ENCODE data around the gene PANX2. TPM values are rescaled to one million over a fixed set of nuclear protein-coding genes. Genes with fewer than 3 reads are reported as not detected.

The PANX2 gene
- total and polyA plus RNA-seq, 9 of the 15 experiments (the other 6 are each of a cell fraction or from before 2014, with no cell fraction given), result 0.01 to 3.9 (median 0.67) TPM; not detected in 1

- TF ChIP-seq GTF2A2 (tag; IDR thresholded peaks at IDR 0.05), result no peak
- TF ChIP-seq RBM34 (IDR thresholded peaks at IDR 0.05; ENCODE audit: borderline replicate concordance, insufficient read depth, low read length), result no peak
- no peak for TF ChIP-seq ZBTB9 (CRISPR knock-in tag; IDR thresholded peaks at IDR 0.05)
- no peak; the same call in 1 of the 2 replicates for TF ChIP-seq ATF7 (IDR thresholded peaks at IDR 0.05)
- no peak for TF ChIP-seq ZBTB34 (CRISPR knock-in tag; IDR thresholded peaks at IDR 0.05)
- TF ChIP-seq ZNF655 (CRISPR knock-in tag; IDR thresholded peaks at IDR 0.05), result no peak
- TF ChIP-seq ARHGAP35 (IDR thresholded peaks at IDR 0.05; ENCODE audit: partially characterized antibody), result peak; percentile 81
- TF ChIP-seq ZNF133 (CRISPR knock-in tag; IDR thresholded peaks at IDR 0.05), result no peak
- TF ChIP-seq BRD4 (IDR thresholded peaks at IDR 0.05), result no peak
- no peak for TF ChIP-seq NFRKB (IDR thresholded peaks at IDR 0.05; ENCODE audit: low read depth)
- no peak for TF ChIP-seq RHOXF2B (CRISPR knock-in tag; conservative IDR thresholded peaks at IDR 0.05)
- TF ChIP-seq ZC3H8 (IDR thresholded peaks at IDR 0.05), result no peak
- no peak for TF ChIP-seq HDAC6 (IDR thresholded peaks at IDR 0.05; ENCODE audit: low read depth, low read length)
- no peak for TF ChIP-seq CBX5 (IDR thresholded peaks at IDR 0.05; ENCODE audit: borderline replicate concordance, low read depth)
- TF ChIP-seq ESRRA (IDR thresholded peaks at IDR 0.05; ENCODE audit: borderline replicate concordance, low read depth), result no peak
- no peak for TF ChIP-seq U2AF2 (optimal IDR thresholded peaks at IDR 0.05; ENCODE audit: low read depth, low read length)
- no peak for TF ChIP-seq POLR2AphosphoS5 (IDR thresholded peaks at IDR 0.05; ENCODE audit: control insufficient read depth, insufficient read depth, low read depth, low read length)
- no peak for TF ChIP-seq NUFIP1 (IDR thresholded peaks at IDR 0.05; ENCODE audit: partially characterized antibody)
- no peak for TF ChIP-seq ZNF395 (CRISPR knock-in tag; IDR thresholded peaks at IDR 0.05)
- TF ChIP-seq EP300 (IDR thresholded peaks at IDR 0.05; ENCODE audit: low read length), result peak; percentile 38; the same call in 1 of the 2 replicates
- TF ChIP-seq ARID1B (IDR thresholded peaks at IDR 0.05), result peak; percentile 34; the same call in 1 of the 2 replicates
- no peak for TF ChIP-seq GMEB1 (CRISPR knock-in tag; IDR thresholded peaks at IDR 0.05)
- TF ChIP-seq CBX3 (IDR thresholded peaks at IDR 0.05; ENCODE audit: borderline replicate concordance in 1 of 2, low read length in 2 of 2), result no peak
- TF ChIP-seq EZH2 (IDR thresholded peaks at IDR 0.05; ENCODE audit: borderline replicate concordance, low read depth, low read length), result no peak
Observed at GRCh38 chr22:50139843-50140415, 30.6 kb upstream of the PANX2 start (continued).
